Measurements from ENCODE around the gene TMEM132A.

GRCh38 chr11:60951904-60952741 lies 27.9 kb downstream of the TMEM132A start, which contains the start of gene SLC15A3:
- no peak for TF ChIP-seq POLR2A (IDR thresholded peaks at IDR 0.05; ENCODE audit: low read length)
- no peak for TF ChIP-seq GATA1 (IDR thresholded peaks at IDR 0.05; ENCODE audit: low read depth, low read length)

All from erythroblast (primary cell).